RWPE1 (cell line): ENCODE measurements around the gene AS3MT.
"Not testable (repeated sequence)": the region's sequence is repeated elsewhere in the genome, so short reads cannot be mapped to it uniquely, and the experiment has no call there.

ENCODE experiments used
- CTCF ChIA-PET: fragments of 350-600 bp; sonication (Branson Sonifier 250); formaldehyde crosslinking; extraction: SDS; loops from one replicate; lab custom pipeline; 2021; lab: Yijun Ruan, JAX
- POLR2A ChIA-PET: fragments of 400-600 bp; formaldehyde crosslinking; extraction: SDS; loops from one replicate; lab custom pipeline; 2020; ENCODE audit warnings: antibody characterized with exemption; ENCODE audit not compliant: low non-redundant PET; lab: Yijun Ruan, JAX
- DNase-seq: peaks from one replicate; pipeline ENCODE4 v3.0.0; 2012; ENCODE audit warnings: low spot score
- H3K27ac ChIP-seq: fragments of 450-650 bp; 2 replicates; pipeline ENCODE4 v1.5.1; 2017
- CTCF ChIP-seq: fragments of 450-650 bp; conservative IDR thresholded peaks from 2 replicates; pipeline ENCODE4 v1.5.1; 2017; ENCODE audit warnings: low read depth, mild to moderate bottlenecking

Gene AS3MT

GRCh38 chr10:102926842-102927241 lies 57.6 kb downstream of the AS3MT start:
- no peak overlapping the region for H3K27ac ChIP-seq
- ChIA-PET POLR2A (no interaction called here), CTCF (no interaction called here)
- DNase-seq = no peak
- TF ChIP-seq CTCF = no peak

GRCh38 chr10:102927311-102928010 lies 58.2 kb downstream of the AS3MT start:
- ChIA-PET CTCF (no interaction called here), POLR2A (no interaction called here)
- TF ChIP-seq CTCF = no peak
- no peak for DNase-seq
- H3K27ac ChIP-seq = no peak overlapping the region

- CTCF ChIA-PET = interaction anchor here (0.9 kb wide), 1 partner anchor 48 kb away, joined by 5 read pairs; no protein-coding TSS in a partner anchor
- DNase-seq, H3K27ac ChIP-seq, POLR2A ChIA-PET: not testable (repeated sequence)
These were observed 59.2 kb downstream of the AS3MT start for GRCh38 chr10:102928442-102928841.

GRCh38 chr10:102930720-102931119 lies 61.5 kb downstream of the AS3MT start:
- ChIA-PET POLR2A (no interaction called here), CTCF (no interaction called here)
- DNase-seq = no peak
- no peak for TF ChIP-seq CTCF
- no peak overlapping the region for H3K27ac ChIP-seq

- POLR2A ChIA-PET = no interaction called here
- CTCF ChIA-PET = no interaction called here
- DNase-seq = no peak
- no peak for TF ChIP-seq CTCF
- H3K27ac ChIP-seq = no peak overlapping the region
These were observed 62.4 kb downstream of the AS3MT start for GRCh38 chr10:102931643-102932042.

GRCh38 chr10:102935505-102935904 lies 66.2 kb downstream of the AS3MT start:
- CTCF ChIA-PET = interaction anchor here (0.6 kb wide), 1 partner anchor 27 kb away, joined by 8 read pairs; no protein-coding TSS in a partner anchor
- TF ChIP-seq CTCF = no peak
- no peak overlapping the region for H3K27ac ChIP-seq
- no peak for DNase-seq
- POLR2A ChIA-PET = interaction anchor here (0.6 kb wide), 1 partner anchor 11 kb away, joined by 3 read pairs; no protein-coding TSS in a partner anchor

- TF ChIP-seq CTCF = no peak
- H3K27ac ChIP-seq = no peak overlapping the region
- ChIA-PET POLR2A (no interaction called here), CTCF (no interaction called here)
- no peak for DNase-seq
These were observed 66.8 kb downstream of the AS3MT start for GRCh38 chr10:102935939-102936605.
